RPMI8226 (cell line): ENCODE results near the gene TTC13.

Experiments used
- DNase-seq: peaks from one replicate; pipeline ENCODE4 v3.0.0-alpha.2; 2015

Gene TTC13

DNA sequence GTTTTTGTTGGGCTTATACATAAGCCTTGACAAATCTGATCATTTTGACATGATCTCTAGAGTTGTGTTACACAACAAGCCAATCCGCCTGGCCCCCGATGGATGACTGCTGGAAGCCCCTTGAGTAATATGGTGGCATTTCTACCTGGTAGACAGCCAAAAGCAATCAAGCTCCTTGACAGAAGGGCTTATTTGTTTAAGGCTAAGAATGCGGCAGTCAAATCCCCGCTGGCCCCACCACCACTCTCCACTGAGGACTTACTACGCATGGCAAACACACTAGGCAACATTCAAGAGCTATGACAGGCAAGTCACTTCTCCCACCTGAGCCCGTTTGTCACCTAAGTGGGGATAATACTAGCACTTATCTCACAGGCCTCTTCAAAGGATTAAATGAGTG is 77.0 kb downstream of the TTC13 start:
- DNase-seq, result no peak

- no peak for DNase-seq
These were observed 77.7 kb downstream of the TTC13 start for GRCh38 chr1:230900984-230901383.

DNA sequence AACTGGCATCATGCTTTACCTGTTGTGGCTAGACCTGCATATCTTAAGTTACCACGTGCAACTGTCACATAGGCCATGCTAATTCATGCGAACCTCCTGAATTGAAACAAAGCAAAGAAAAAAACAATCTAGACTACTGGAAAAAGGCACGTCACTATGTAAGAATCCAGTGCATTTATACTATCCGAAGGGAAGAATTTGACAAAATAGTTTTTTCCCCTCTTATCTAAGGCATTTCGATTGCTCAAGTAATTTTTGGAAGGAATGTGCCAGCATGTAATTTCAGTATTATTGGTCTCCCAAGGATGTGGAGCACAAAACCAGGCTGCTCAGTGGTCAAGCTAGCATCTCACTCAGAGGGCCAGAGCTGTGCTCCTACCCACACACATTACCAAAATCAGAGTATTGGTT is 78.8 kb downstream of the TTC13 start:
- DNase-seq, result no peak

- DNase-seq, result no peak
These were observed 79.9 kb downstream of the TTC13 start for GRCh38 chr1:230898748-230899147.

- DNase-seq, result no peak
These were observed 80.5 kb downstream of the TTC13 start for GRCh38 chr1:230898144-230898543.

DNA sequence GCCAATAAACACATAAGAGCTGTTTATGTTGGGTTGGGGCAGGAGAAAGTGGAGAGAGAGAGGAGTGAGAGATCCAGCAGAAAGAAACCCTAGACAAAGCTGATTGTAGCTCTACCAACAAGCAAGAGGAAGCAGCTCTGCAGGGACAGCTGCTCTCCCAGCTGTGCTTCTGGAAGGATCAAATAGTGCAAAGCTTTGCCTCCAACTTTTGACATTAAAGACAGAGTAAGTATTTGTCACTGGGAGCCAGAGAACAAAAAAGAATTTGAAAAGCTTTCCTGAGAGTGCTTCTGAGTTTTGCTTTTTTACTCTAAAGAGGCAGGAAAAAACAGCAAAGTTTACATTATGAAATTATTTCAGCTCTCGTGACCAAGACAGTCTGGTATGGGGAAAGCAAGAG is 81.9 kb downstream of the TTC13 start:
- DNase-seq, result no peak

DNA sequence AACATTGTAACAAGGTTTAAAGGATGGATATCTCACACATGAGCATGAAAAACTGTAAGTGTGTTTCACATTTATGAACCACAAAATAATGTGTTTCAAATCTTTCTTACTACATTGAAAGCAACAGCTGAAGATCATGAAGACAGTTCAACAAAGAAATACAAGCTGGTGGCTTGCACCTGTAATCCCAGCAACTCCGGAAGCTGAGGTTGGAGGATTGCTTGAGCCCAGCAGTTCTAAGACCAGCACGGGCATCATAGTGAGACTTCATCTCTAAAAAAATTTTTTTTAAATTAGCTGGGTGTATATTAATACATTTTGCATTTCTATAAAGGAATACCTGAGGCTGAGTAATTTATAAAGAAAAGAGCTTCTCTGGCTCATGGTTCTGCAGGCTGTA is 83.2 kb downstream of the TTC13 start:
- DNase-seq, result no peak

DNA sequence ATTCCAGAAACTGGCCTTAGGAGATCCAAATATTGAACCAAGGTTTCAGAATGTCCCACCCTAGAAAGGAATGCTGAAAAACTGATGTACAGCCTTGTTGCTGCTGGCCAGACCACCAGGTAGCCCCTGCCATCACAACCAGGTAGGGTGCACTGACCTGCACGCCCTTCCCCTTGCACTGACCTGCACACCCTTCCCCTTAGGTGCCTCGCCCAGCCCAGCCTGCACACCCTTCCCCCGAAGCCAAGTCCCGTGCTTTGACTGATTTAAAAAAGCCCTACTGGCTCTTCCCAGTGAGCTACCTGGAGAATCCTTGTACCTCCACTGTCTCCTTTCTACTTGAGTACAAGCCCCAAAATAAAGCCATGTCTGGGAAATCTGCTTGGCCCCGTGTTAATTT is 84.0 kb downstream of the TTC13 start:
- no peak for DNase-seq

DNA sequence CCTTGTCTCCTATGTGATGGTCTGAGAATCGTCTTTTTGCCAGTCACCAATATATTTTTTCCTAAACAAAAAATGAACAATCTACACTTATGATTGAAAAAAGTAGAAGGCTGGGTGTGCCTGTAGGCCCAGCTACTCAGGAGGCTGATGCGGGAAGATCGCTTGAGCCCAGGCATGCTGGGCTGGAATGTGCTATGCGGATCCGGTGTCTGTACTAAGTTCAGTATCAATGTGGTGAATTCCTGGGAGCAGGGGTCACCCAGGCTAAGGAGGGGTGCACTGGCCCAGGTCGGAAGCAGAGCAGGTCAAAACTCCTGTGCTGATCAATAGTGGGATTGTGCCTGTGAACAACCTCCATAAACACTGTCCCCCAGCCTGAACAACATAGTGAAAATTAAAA is 84.6 kb downstream of the TTC13 start:
- DNase-seq, result no peak

DNA sequence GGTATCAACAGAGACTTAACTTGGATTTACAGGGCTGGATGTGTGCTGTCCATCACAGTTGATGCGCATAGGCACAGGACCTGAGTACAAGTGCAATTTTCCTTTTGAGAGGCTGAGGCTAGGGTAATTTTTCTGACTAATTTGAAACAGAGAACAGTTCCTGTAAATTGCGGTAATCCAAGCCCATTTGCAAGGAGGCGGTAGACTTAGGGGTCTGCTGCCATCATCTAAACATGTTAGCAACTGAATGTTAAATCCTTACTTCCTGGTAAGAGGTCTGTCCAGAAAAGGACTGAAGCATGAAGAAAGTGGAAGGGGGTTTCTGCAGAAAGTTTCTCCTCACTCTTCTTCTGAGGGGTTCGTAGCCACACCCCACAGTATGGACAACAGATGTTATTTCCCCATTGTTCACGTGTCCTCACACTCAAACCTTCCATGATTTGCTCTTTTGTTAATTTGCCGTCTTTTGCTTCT is 86.6 kb downstream of the TTC13 start:
- DNase-seq, result no peak

GRCh38 chr1:230891413-230891812 is 87.2 kb downstream of the TTC13 start:
- no peak for DNase-seq

- DNase-seq, result no peak
These were observed 94.0 kb downstream of the TTC13 start for GRCh38 chr1:230884646-230885045.

- DNase-seq, result no peak
These were observed 94.7 kb downstream of the TTC13 start for GRCh38 chr1:230883967-230884366.

DNA sequence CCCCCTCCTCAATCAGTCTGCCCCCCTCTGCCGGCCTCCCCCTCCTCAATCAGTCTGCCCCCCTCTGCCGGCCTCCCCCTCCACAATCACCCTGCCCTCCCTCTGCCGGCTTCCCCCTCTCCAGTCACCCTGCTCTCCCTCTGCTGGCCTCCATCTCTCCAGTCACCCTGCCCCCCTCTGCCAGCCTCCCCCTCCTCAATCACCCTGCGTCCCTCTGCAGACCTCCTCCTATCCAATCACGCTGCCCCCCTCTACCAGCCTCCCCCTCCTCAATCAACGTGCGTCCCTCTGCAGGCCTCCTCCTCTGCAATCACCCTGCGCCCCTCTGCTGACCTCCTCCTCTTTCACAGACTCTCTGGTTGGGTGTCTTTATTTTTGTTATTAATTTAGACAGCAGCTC is 98.9 kb downstream of the TTC13 start:
- no peak for DNase-seq

DNA sequence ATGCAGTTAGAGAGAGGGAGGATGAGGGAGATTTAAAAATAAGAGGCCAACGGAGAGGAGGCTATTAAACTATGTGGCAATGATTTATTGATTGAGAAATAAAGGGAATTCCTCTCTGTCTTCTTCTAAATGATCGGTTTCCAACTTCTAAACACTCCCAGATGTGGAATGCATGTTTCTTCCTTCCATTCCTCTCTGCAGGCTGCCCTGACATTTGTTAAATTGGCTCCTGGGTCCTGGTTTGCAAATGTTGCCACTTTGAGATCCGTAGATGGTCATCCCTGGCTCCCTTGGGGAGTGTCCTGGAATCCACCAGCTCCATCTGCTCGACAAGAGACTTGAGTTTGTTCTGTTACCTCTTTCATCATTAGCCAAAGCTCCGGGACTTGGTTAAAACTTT is 100.1 kb downstream of the TTC13 start:
- DNase-seq, result no peak

DNA sequence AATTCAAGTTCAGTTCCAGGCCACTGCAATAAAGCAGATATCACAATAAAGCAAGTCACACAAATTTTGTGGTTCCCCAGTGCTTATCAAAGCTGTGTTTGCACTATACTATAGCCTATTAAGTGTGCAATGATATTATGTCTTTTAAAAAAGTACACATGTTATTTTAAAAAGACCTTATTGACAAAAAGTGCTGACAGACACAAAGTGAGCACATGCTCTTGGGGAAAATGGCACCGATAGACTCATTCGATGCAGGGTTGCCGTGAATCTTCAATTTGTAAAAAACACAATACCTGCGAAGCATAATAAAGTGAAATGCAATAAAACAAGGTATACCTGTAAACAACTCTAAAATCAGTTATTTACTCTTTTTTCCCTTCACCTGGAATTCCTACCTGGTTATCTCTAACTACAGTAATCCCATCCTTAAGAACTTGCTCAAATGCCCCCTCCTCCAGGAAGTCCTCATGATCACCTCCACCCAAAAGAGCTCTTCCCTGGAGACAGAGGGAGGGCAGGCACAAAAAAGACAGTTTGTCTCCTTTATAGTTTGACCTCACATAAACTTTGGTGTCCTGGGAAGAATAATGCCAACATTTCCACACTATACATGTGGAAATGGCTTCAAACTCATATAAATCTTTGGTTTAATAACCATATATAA is 100.6 kb downstream of the TTC13 start:
- DNase-seq, result no peak

GRCh38 chr1:230877146-230877923 is 101.3 kb downstream of the TTC13 start:
- DNase-seq, result no peak

GRCh38 chr1:230876660-230877059 is 102.0 kb downstream of the TTC13 start:
- no peak for DNase-seq

DNA sequence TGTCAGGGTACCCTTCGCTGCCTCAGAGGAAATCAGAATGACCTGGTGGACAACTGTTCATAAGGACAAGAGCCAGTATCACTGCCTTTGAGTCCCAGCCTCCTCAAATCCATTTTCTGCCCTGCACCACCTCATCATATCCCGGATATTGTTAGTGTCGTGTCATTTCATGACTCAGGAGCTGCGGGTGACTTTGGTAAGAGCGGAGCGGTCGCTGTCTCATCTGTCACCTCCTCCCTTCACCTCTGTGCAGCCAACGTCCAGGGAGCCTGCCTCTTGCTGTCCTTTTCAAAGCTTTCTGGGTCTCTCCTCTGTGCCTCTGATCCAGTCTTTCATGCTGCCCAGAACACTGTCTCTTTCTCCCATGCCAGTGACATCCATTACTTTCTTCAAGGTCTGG is 103.3 kb downstream of the TTC13 start:
- no peak for DNase-seq

- DNase-seq, result no peak
These were observed 107.7 kb downstream of the TTC13 start for GRCh38 chr1:230870916-230871315.

- DNase-seq, result no peak
These were observed 109.2 kb downstream of the TTC13 start for GRCh38 chr1:230869500-230869899.

GRCh38 chr1:230868736-230869385 is 109.8 kb downstream of the TTC13 start:
- peak; percentile 70 for DNase-seq

DNA sequence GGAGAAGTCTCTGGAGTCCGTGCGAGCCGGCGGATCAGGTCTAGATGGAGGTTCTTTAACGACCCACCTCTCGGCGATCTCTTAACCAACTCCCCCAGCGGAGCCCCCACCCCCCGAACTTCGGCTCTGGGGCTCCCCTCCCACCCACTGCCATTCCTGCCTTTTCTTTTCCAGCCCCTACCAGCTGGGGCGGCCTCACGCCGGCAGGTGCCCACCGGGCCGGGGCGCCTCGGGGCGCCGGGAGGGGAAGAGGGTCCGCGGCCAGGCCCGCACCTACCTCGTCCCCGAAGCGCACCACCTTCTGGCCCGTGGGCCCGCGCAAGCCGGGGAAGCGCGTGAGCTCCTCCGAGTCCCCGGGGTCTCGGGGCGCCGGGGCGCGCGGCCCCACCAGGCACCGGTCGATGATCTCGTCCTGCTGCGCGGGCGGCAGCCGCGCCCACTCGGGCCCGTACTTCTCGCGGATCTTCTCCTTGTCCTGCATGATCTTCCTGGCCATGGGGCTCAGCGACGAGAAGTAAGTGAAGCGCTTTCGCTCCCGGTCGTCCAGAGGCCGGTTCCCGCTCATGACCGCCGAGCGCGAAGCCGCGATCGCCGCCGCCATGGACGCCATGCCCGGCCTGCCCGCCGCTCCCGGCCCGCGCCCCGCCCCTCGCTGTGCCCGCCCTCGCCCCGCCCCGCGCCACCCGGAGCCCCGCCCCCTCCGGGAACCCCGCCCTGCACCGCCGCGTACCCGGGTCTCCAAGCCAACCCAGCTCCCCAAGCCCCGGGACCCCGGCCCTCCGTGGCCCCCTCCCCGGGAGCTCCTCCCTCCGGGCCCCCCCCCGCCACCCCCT is 110.5 kb downstream of the TTC13 start, which contains the start of gene C1orf198:
Gene C1orf198 (minus strand): TSS at position 619 of the 833 bp plus-strand sequence. CDS start 9 bp downstream, at position 610.
- DNase-seq, result peak; percentile 68
